KBM-7 (cell line): ENCODE results near the gene STX18.
"Not testable (repeated sequence)": the region's sequence is repeated elsewhere in the genome, so short reads cannot be mapped to it uniquely, and the experiment has no call there.

Source experiments
- DNase-seq: peaks from one replicate; pipeline ENCODE4 v3.0.0-alpha.2; 2015
- in situ Hi-C: fragments of 300-500 bp; cut with MboI; formaldehyde crosslinking; loops from 2 replicates; pipeline ENCODE4 v1.14.3; 2020; ENCODE audit warnings: low sequenced_read_pairs, low pct_unique_long_range_greater_than_20kb, mixed read lengths

The STX18 gene

DNA sequence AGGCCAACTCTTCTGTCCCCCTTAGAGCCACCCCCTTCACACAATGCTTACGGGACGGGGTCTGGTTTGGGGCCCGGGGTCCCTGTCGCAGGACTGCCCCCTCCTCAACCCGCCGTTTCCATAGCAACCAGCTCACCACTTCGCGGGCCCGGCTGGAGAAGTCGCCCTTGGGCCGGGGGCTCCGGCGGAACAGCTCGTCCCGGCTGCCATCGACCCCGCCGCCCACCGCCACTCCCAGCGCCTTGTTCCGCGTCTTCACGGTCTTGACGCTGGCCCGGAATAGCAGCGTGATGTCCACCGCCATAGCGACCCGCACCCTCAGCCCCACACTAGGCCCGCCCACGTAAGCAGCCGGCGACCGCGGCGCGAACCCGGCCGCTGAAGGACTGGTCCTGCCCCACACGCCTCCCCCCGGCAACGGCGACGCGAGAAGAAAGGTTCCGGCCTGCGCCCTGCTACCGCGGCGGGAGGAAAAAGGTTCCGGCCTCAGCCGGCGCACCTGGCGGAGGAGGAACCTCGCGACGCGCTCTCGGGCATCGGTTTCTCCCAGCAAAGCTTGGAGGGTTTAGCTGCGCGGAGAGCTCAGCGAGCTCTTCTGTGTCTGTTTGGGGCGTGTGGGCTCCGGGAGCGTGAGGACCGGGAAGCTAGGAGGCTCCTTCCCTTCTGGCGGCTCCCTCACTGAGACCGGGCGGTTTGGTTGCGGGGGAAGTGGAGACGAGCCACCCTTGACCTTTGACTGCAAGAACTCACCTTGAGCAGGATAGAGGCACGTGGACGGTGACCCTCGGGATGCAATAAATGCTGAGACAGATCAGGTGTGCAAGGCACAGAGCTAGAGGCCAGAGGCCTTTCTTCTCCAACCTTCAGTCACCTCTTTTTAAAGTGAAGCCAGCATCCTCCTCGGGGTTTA lies at the start of gene STX18:
TSS of gene STX18 (minus strand) at position 388 of the 910 bp plus-strand sequence. CDS start at position 304, 84 bp downstream.
- peak; percentile 89 for DNase-seq
- in situ Hi-C loops: no loop called here

DNA sequence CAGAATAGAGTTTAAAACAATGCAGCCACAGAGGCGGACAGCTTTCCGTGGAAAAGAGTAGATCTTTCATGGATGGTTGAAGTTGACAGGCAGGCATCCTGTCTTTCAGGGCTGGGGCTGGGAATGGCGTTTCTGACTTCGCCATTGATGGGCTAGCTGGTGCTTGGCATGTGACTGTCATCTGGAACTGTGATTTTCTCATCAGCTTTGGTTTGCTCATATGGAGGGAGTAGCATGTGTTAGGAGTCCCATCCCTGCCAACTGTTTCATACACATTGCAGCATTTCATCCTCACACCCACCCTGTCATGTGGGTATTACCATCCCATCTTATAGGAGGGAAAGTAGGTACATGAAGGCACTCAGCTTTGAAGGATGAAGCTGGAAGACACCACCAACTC lies 49.2 kb upstream of the STX18 start:
- no peak for DNase-seq
- in situ Hi-C loops: no loop called here

DNA sequence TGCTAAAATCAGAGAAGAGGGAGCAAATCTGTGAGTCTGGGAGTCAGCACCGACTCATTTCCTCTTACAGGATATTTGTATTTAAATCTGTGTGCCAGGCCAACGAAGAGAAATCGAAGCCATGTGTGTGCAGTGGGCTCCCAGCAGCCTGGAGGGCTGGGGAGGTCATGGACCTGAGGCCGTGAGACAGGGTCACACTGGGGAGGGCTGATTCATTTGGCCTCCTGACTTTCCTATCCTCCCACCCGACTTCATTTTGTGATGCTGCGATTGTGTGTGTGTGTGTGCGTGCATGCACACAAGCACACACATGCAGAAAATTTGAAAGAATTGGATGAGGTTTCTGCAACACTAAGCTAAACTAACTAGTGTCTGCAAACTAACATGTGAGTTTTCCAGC lies 48.7 kb upstream of the STX18 start:
- DNase-seq: no peak
- in situ Hi-C loops: no loop called here

DNA sequence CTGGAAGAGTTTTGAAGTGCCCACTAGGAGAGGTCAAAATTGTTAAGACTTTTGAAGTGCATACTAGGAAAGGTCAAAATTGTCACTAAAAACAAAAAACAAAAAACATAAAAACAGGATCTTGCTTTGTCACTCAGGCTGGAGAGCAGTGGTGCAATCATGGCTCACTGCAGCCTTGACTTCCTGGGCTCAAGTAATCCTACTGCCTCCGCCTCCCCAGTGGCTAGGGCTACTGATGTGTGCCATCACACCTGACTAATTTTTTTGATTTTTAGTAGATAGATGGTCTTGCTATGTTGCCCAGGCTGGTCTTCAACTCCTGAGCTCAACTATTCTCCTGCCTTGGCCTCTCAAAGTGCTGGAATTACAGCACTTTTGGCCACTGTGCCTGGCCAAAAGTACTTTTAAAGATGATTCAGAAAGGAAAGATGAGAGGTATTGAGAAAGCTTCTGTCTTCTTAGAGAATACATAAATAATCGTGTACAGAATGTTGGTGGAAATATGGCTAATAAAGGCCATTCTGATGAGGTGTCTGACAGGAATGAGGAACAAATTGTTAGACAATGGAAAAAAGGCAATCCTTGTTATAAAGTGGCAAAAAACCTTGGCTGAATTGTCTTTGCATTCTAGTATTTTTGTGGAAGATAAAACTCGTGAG lies 43.3 kb upstream of the STX18 start:
- in situ Hi-C loops: no loop called here
- DNase-seq: no peak

DNA sequence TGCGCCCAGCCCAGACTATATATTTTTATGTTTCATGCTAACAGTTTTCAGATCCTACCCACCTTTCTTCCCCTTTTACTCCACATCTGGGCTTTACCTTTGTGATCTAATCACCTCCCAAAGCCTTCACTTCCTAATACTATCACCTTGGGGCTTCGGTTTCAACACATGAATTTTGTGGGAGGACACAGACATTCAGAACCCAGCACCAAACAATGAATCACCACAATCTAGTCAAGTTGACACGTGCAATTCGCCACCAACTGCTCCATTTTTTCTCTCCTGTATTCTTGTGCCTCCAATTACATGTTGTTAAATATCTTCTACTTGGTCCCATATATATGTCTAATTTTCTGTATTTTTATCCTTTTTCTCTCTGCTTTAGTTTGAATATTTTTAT lies 41.8 kb upstream of the STX18 start:
- no peak for DNase-seq
- in situ Hi-C loops: no loop called here

DNA sequence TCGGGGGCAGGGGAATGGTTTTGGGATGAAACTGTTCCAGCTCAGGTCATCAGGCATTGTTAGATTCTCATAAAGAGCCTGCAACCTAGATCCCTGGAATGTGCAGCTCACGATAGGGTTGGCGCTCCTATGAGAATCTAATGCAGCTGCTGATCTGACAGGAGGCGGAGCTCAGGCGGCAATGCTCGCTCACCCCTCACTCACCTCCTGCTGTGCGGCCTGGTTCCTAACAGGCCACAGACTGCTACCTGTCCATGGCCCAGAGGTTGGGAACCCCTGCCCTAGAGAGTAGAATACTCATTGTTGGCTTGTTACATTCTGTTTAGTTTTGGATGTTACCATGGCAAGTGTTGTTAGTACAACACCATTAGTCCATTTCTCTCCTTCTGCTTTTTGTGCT lies 40.8 kb upstream of the STX18 start:
- no peak for DNase-seq
- in situ Hi-C loops: no loop called here

DNA sequence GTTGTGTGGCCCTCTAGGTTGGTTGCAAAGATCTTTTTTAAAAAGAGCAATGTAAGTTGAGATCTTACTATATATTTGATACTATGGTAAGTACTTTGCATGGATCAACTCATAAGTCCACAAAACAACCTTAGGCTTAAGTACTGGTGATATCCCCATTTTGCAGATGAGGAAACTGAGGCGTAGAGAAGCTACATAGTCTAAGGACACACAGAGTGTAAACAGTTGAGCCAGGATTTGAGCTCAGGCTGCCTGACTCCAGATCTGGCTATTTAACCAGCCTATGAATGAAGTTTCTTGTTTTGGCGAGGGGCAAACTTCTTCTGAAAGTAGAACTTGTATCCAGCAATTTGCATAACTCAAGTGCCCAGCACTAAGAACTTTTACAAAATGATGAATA lies 38.6 kb upstream of the STX18 start:
- in situ Hi-C loops: no loop called here
- no peak for DNase-seq

DNA sequence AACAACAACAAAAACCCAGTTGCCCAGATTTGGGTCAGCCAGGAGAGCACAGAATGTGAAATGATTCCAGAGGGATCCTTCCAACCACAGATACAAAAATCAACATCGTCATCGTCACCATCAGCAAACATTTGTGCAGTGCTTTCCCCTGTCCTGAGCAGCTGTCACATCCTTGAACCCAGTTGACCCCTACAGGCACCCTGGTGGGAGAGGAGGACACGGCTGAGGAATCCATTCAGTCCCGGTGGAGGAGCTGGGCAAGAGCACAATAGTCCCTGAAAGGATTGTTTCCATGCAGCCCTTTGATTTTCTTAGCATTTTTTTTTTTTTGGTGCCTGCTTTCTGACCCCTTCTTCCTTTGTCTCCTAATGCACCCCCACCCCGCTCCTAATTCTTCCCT lies 37.1 kb upstream of the STX18 start:
- no peak for DNase-seq
- in situ Hi-C loops: no loop called here

DNA sequence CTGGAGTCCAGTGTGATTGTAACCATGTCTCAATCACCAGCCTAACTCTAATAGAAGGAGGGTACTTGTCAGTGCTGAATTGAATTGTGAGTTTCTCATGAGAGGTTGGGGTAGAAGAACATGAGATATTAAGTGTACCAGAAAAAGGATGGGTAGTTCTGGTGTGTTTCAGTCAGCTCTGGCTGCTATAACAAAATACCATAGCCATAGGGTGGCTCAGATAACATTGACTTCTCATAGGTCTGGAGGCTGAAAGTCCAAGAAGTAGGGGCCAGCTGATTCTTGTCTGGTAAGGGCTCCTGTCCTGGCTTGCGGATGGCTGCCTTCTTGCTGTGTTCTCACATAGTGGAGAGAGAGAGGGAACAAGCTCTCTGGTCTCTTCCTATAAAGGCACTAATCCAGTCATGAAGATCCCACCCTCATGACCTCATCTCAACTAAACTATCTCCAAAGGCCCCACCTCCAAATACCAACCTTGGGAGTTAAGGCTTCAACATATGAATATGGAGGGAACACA lies 35.6 kb upstream of the STX18 start:
- no peak for DNase-seq
- in situ Hi-C loops: no loop called here

DNA sequence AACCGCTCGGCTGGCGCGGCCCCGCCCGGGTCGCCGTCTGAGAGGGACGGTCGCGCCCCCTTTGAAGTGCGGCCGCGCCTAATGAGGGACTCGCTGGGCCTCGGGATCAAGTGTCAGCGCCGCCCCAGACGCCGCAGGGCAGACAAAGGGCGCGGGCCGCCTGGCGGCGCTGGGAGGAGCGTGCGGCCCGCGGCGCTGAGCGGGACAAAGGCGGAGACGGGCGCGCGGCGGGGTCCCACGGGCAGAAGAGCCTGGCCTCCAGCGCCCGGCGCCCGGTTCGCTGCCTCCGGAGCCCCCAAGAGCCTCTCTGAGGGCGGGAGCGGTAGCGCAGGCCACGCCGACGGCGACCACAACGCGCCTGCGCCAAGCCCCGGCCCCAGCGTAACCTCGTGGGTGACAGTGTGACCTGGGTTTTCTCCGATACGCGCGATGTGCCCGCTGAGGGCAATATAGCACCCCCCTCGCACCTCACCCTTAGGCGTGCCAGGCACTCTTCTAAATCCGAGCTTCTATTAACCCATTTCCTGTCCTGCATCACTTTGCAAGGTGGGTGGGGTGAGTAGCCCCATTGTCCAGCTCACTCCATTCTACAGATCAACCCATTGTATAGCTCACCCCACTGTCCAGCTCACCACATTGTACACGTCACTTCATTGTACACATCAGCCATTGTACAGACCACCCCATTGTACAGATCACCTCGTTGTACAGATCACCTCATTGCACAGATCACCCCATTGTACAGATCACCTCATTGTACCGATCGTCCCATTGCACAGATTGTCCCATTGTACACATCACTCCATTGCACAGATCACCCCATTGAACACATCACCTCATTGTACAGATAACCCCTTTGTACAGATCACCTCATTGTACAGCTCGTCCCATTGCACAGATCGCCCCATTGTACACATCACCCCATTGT lies 33.7 kb upstream of the STX18 start:
- DNase-seq: no peak
- in situ Hi-C loops: no loop called here

DNA sequence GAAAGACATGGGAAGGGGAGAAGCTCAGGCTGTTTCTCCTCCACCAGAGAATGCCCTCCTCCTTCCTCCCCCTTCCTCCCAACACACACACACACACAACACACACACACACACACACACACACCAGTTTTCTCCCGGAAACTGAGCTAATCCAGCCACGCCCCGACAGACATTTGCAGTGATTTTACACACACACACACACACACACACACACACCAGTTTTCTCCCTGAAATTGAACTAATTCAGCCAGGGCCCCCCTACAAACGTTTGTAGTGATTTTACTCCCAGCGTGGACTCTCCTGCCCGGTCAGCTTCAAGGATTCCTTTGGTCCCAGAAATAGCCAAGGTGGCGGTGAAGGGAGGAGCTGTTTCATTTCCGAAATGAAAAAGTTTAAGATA lies 32.9 kb upstream of the STX18 start:
- DNase-seq: no peak

DNA sequence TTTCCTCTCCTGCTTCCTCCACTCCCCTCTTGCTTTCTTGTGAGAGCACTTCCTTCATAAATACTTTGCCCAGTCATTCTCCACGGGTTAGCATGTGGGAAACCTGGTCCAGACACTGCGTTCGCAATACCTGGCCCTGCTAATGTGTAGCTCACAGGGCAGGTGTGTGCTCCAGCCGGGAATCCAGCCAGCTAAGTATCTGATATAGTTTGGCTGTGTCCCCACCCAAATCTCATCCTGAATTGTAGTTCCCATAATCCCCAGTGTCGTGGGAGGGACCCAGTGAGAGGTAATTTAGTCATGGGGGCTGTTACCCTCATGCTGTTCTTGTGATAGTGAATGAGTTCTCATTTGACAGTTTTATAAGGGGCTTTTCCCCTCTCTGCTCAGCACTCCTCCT lies 32.2 kb upstream of the STX18 start:
- in situ Hi-C loops: no loop called here
- DNase-seq: no peak

More for the DNA sequence above, 32.9 kb upstream of the STX18 start:
- in situ Hi-C loops: no loop called here

DNA sequence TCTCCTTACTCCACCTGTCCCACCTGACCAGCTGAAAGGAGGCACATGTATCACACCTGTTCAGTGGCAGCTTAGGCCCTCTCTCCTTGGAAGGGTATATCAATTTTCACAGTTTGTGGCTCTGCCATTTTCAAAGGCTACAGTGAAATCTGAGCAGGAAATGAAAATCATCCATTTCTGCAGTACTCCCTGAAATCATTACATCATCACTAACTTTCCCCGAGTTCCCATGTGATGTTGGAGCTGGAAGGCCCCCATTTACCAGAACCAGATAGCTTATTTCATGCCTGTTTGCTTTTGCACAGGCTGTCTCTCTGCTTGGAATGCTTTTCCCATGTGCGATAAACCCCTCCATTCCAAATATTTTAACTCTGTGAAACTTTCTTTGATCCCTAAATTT lies 31.0 kb upstream of the STX18 start:
- in situ Hi-C loops: no loop called here
- DNase-seq: no peak

DNA sequence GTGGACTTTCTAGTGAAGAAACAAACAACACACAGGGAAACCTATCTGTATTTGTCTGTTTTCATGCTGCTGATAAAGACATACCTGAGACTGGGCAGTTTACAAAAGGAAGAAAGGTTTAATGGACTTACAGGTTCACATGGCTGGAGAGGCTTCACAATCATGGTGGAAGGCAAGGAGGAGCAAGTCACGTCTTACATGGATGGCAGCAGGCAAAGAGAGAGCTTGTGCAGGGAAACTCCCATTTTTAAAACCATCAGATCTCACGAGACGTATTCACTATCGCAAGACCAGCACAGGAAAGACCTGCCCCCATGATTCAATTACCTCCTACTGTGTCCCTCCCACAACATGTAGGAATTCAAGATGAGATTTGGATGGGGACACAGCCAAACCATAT lies 28.0 kb upstream of the STX18 start:
- DNase-seq, in situ Hi-C loops: not testable (repeated sequence)

DNA sequence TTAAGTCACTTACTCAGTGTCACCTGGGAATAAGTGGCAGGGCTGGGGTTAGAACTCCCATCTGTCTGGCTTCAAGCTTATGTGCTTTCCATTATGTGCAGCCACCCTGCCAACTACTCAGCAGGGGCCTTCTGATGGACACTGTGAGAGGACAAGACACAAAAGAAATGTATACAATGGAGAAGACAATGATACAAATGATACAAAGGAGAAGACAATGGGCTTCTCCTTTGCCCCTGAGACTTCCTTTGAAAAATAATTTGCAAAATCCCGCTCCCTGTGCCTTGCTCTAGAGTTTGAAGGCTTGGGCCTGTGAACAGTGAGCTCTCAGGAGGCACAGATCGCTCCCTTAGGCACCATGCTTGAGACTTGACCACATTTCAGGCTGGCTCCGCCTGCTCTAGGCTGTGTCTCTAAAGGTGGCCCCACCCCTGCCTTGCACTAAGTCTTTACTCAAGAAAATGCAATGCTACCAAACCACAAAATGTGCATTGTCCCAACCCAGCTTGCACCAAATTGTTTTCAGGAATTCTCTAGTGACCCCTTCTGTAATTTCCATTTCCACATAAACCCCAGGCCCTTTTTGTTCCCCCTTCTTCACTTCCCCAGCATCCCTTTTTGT lies 27.1 kb upstream of the STX18 start:
- in situ Hi-C loops: no loop called here
- DNase-seq: no peak

DNA sequence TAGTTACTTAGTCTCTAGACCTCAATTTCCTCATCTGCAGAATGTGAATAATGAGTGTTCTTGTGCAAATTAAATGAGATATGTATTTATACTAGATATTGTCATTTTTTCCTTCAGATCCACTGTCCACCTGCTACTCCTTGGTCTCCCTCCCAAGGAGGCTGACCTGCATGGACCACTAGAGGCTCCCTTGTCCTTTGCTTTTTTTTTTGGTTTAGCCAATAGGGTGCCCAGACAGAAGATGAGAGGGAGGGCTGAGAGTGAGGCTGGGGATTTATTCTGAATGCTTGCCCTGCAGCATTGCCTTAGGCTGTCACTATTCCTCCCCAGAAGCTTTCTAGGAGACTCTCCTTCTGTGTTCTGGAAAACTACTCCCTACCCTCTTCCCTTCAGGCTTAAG lies 24.5 kb upstream of the STX18 start:
- DNase-seq, in situ Hi-C loops: not testable (repeated sequence)

DNA sequence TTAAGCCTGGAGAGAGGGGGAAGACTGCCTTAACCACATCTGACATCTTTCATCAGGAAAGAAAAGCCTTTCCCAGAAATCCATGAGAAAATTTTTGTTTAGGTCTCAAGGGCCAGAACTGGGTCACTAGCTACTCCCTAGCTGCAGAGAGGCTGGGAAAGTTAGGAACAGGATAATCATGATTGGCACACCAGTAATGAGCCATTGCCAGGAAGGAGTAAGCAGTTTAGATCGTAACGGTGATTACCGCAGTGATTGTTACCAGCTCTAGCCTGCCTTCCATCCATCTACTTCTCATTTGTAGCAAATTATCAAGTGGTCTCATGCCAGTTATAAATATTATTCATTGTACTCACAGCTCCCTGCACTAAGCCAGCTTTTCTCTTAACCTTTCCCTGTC lies 22.7 kb upstream of the STX18 start:
- no peak for DNase-seq
- in situ Hi-C loops: no loop called here

DNA sequence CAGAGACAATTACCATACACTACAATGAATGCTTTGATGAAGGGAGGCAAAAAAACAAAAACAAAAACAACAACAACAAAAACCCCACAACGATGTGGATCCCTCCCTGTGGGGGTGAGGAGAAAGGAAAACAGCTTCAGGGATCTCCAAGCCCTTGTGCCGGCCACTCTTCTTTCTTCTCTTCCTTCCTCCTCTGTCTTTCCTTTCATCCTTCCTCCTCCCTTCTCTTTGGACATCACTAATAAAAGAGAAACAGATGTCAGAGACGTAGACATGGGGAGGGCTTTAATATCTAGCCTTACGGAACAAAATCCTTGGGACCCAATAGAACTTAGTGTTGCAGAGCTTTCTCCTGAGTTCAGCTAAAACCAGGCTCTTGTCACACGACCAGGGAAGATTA lies 18.8 kb upstream of the STX18 start:
- no peak for DNase-seq
- in situ Hi-C loops: no loop called here

DNA sequence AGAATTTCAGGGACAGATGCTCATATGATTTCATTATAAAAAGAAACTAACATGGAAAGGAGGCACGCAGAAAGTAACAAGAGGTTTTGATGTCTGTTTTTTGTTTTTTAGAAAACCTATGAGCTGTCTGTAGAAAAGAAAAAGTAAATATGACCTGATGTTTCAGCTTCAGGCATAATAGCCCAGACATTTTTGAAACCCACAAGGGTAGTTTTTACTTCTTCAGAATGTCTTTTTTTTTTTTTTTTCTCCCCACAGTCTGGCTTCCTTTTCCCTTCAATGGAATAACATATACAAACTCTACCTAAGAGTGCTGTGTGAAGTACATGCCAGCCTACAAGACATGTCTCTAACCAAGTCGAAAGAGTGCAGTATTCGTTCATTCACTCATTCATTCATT lies 18.3 kb upstream of the STX18 start:
- in situ Hi-C loops: no loop called here
- no peak for DNase-seq
